Smooth muscle cell (in vitro differentiated cells): ENCODE results near the gene RBM26. TPM values are rescaled to one million over a fixed set of nuclear protein-coding genes. Genes with fewer than 3 reads are reported as not detected.

Experiments used
- DNase-seq: peaks from one replicate; lab custom pipeline; 2025; ENCODE audit not compliant: unreplicated experiment; lab: John Stamatoyannopoulos, UW
- H2AFZ ChIP-seq: fragments of 200-600 bp; sonication (generic); 2 replicates; pipeline ENCODE4 v1.6.0; 2016; ENCODE audit warnings: antibody characterized with exemption, low read depth, mild to moderate bottlenecking
- H3F3A ChIP-seq: fragments of 200-600 bp; sonication (generic); 2 replicates; pipeline ENCODE4 v1.6.0; 2017; ENCODE audit warnings: antibody characterized with exemption, low read depth
- H3K27ac ChIP-seq: fragments of 200-600 bp; sonication (generic); 2 replicates; pipeline ENCODE4 v1.5.1; 2016; ENCODE audit warnings: low read depth, mild to moderate bottlenecking
- H3K27me3 ChIP-seq: fragments of 200-600 bp; sonication (generic); 2 replicates; pipeline ENCODE4 v1.6.1; 2016; ENCODE audit warnings: low read depth, mild to moderate bottlenecking
- H3K36me3 ChIP-seq: fragments of 200-600 bp; sonication (generic); 2 replicates; pipeline ENCODE4 v1.5.1; 2016; ENCODE audit warnings: low read depth
- H3K4me1 ChIP-seq: fragments of 200-600 bp; sonication (generic); 2 replicates; pipeline ENCODE4 v1.5.1; 2016; ENCODE audit warnings: low read depth
- H3K4me2 ChIP-seq: fragments of 200-600 bp; sonication (generic); 2 replicates; pipeline ENCODE4 v1.6.0; 2016; ENCODE audit warnings: mild to moderate bottlenecking
- H3K4me3 ChIP-seq: fragments of 200-600 bp; sonication (generic); 2 replicates; pipeline ENCODE4 v1.5.1; 2016; ENCODE audit warnings: mild to moderate bottlenecking
- H3K79me2 ChIP-seq: fragments of 200-600 bp; sonication (generic); 2 replicates; pipeline ENCODE4 v1.6.0; 2016; ENCODE audit warnings: low read depth, mild to moderate bottlenecking
- H3K9ac ChIP-seq: fragments of 200-600 bp; sonication (generic); 2 replicates; pipeline ENCODE4 v1.6.0; 2016; ENCODE audit warnings: low read depth
- H3K9me3 ChIP-seq: fragments of 200-600 bp; sonication (generic); replicated peaks from 2 replicates; pipeline ENCODE4 v1.5.1; 2016; ENCODE audit warnings: low read depth
- H4K20me1 ChIP-seq: fragments of 200-600 bp; sonication (generic); 2 replicates; pipeline ENCODE4 v1.6.0; 2016; ENCODE audit warnings: low read depth
- CTCF ChIP-seq: fragments of 200-600 bp; sonication (generic); IDR thresholded peaks from 2 replicates; pipeline ENCODE4 v1.5.1; 2017; ENCODE audit warnings: borderline replicate concordance, mild to moderate bottlenecking, antibody characterized with exemption; ENCODE audit not compliant: insufficient read depth, poor library complexity, severe bottlenecking
- WGBS: methylation state at CpG from one replicate; pipeline ENCODE4 v1.1.7; 2016; ENCODE audit warnings: low lambda C conversion rate; 5-methylcytosine and 5-hydroxymethylcytosine counted together
- polyA plus RNA-seq: library from polyadenylated mRNA; unstranded; fragments of >200 nt; fragmentation: Nextera tagmentation; extraction: Ambion mirVana; gene quantifications from 2 replicates; pipeline ENCODE4 v1.2.1, GENCODE V29; 2016
- total RNA-seq: library from RNA; depleted of rRNA; stranded (reverse); fragments of >200 nt; gene quantifications from 2 replicates; pipeline ENCODE4 v1.2.3, GENCODE V29; 2014

The RBM26 gene
- total and polyA plus RNA-seq, 2 experiments from 2014 or later = 11.8 to 49.4 TPM

GRCh38 chr13:79376843-79377242 lies 29.2 kb downstream of the RBM26 start:
- Histone ChIP-seq H3K27me3 (no peaks in the 10 kb centered on the region), H3K9me3 (no peaks in the 10 kb centered on the region), H3K27ac (no peak overlapping the region), H3K4me3 (no peak overlapping the region), H3K4me1 (no peaks in the 10 kb centered on the region), H3K79me2 (peaks cover 43% of the 10 kb centered on the region), H2AFZ (no peak overlapping the region), H3F3A (no peaks in the 10 kb centered on the region), H3K9ac (no peak overlapping the region), H3K36me3 (peaks cover 12% of the 10 kb centered on the region), H4K20me1 (peaks cover 33% of the 10 kb centered on the region), H3K4me2 (no peak overlapping the region)
- 94% methylated on average over 3 of the region's 3 CpGs for WGBS
- TF ChIP-seq CTCF = no peak
- DNase-seq = no peak

- 95% methylated on average over 6 of the region's 6 CpGs for WGBS
- H3K36me3 ChIP-seq = peaks cover 25% of the 10 kb centered on the region
Measured at GRCh38 chr13:79374578-79374977, 31.5 kb downstream of the RBM26 start.

GRCh38 chr13:79373916-79374315 lies 32.1 kb downstream of the RBM26 start:
- no peak for TF ChIP-seq CTCF
- 97% methylated on average over 4 of the region's 4 CpGs for WGBS

More at GRCh38 chr13:79374578-79374977, 31.5 kb downstream of the RBM26 start:
- no peak overlapping the region for H2AFZ ChIP-seq
- H3K4me2 ChIP-seq = no peak overlapping the region
- H3K4me3 ChIP-seq = no peak overlapping the region
- no peak for DNase-seq
- H3K9me3 ChIP-seq = no peaks in the 10 kb centered on the region
- H3K27me3 ChIP-seq = no peaks in the 10 kb centered on the region
- H3K27ac ChIP-seq = no peak overlapping the region
- no peaks in the 10 kb centered on the region for H3K4me1 ChIP-seq
- H4K20me1 ChIP-seq = peaks cover 12% of the 10 kb centered on the region
- peaks cover 20% of the 10 kb centered on the region for H3K79me2 ChIP-seq
- TF ChIP-seq CTCF = no peak
- no peak overlapping the region for H3K9ac ChIP-seq
- H3F3A ChIP-seq = no peaks in the 10 kb centered on the region

GRCh38 chr13:79369226-79369625 lies 36.8 kb downstream of the RBM26 start:
- H3K4me3 ChIP-seq = no peak overlapping the region
- no peak for DNase-seq
- no peaks in the 10 kb centered on the region for H3F3A ChIP-seq
- peaks cover 12% of the 10 kb centered on the region for H3K79me2 ChIP-seq
- H2AFZ ChIP-seq = no peak overlapping the region
- H3K9ac ChIP-seq = no peak overlapping the region
- peaks cover 27% of the 10 kb centered on the region for H3K36me3 ChIP-seq
- TF ChIP-seq CTCF = no peak
- no peak overlapping the region for H3K4me2 ChIP-seq
- H3K27me3 ChIP-seq = no peaks in the 10 kb centered on the region
- peaks cover 4% of the 10 kb centered on the region for H4K20me1 ChIP-seq
- WGBS = 94% methylated on average over 1 of the region's 1 CpG
- H3K4me1 ChIP-seq = no peaks in the 10 kb centered on the region
- H3K9me3 ChIP-seq = no peaks in the 10 kb centered on the region
- H3K27ac ChIP-seq = no peak overlapping the region

More at GRCh38 chr13:79373916-79374315, 32.1 kb downstream of the RBM26 start:
- no peak overlapping the region for H3K4me2 ChIP-seq
- no peak overlapping the region for H3K27ac ChIP-seq
- H3K4me3 ChIP-seq = no peak overlapping the region
- peaks cover 8% of the 10 kb centered on the region for H4K20me1 ChIP-seq
- no peaks in the 10 kb centered on the region for H3F3A ChIP-seq
- no peaks in the 10 kb centered on the region for H3K27me3 ChIP-seq
- no peaks in the 10 kb centered on the region for H3K4me1 ChIP-seq
- peaks cover 25% of the 10 kb centered on the region for H3K36me3 ChIP-seq
- H3K79me2 ChIP-seq = peaks cover 19% of the 10 kb centered on the region
- no peak overlapping the region for H2AFZ ChIP-seq
- H3K9me3 ChIP-seq = no peaks in the 10 kb centered on the region
- DNase-seq = no peak
- H3K9ac ChIP-seq = no peak overlapping the region
